Measurements from ENCODE around the gene RPP38. TPM values are rescaled to one million over a fixed set of nuclear protein-coding genes. Genes with fewer than 3 reads are reported as not detected.

The RPP38 gene
- total and polyA plus RNA-seq, 10 of the 15 experiments (the other 5 are each of a cell fraction or from before 2014, with no cell fraction given) = 13.0 to 40.9 (median 27.2) TPM

DNA sequence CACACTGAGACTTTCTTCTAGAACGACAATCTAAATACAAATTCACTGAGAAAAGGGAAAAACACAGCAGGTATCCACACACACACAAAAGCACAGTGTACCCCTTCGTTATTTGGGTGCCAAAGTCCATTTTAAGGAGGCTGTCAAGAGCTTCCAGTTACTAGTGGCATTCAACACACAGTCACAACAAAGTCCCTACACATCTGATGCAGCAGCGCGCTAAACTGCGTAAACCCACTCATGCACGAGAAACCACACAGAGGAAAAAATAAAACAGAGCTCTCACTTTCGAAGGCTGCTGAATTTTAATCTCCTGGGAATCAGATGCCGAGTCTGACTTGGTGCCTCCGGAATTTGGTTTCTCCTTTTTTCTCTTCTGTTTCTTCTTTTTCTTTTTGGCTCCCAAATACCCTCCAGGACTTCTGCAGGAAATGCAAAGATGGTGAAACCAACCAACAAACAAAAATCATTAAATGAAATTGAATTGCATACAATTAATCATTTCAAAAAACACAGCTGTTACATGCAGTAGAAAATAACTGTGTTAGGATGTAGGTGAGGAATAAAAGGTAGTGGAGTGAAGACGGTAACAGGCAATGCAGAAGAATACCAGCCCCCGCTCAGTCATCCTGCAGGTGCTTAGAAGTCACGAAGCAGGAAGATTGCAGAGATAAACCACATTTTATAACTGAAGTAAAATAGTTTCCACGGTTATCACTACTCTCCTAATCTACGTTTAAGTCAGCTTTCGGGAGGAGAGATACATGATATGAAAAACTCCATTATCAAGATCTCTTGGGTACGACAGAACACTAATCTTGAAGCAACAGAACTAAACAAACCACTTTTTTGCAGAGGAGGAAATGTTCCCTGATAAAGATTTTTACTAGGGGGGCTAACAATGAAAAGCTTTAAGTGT is 44.2 kb downstream of the RPP38 start (continued):
- TF ChIP-seq USF2 (IDR thresholded peaks at IDR 0.05; ENCODE audit: borderline replicate concordance, low read depth, low read length) (no peak), ASH2L (IDR thresholded peaks at IDR 0.05; ENCODE audit: borderline replicate concordance, low read depth) (no peak; the same call in 1 of the 2 replicates), EED (IDR thresholded peaks at IDR 0.05; ENCODE audit: low read depth) (peak; percentile 81), GATAD2B (conservative IDR thresholded peaks at IDR 0.05; ENCODE audit: low read depth) (peak; percentile 46; the same call in 1 of the 2 replicates), ESRRA (IDR thresholded peaks at IDR 0.05; ENCODE audit: low read length) (no peak), ZNF24 (IDR thresholded peaks at IDR 0.05) (peak; percentile 74), RUNX3 (IDR thresholded peaks at IDR 0.05; ENCODE audit: low read length) (peak; percentile 89), TCF12 (IDR thresholded peaks at IDR 0.05; ENCODE audit: low read depth, low read length) (peak; percentile 54; the same call in 1 of the 2 replicates), HDGF (IDR thresholded peaks at IDR 0.05) (no peak), RELB (IDR thresholded peaks at IDR 0.05; ENCODE audit: low read depth) (peak; percentile 97), SMAD1 (IDR thresholded peaks at IDR 0.05; ENCODE audit: low read depth, partially characterized antibody) (peak; percentile 51), STAT3 (IDR thresholded peaks at IDR 0.05; ENCODE audit: low read depth, low read length) (no peak), FOXM1 (IDR thresholded peaks at IDR 0.05; ENCODE audit: low read depth, low read length) (peak; percentile 60; the same call in 1 of the 2 replicates), MLLT1 (IDR thresholded peaks at IDR 0.05) (0 out of 2 replicates have a peak, but pooled peaks have one; percentile 53), MEF2A (IDR thresholded peaks at IDR 0.05; ENCODE audit: insufficient read depth, low read depth, low read length) (0 out of 2 replicates have a peak, but pooled peaks have one; percentile 28), PAX5 (IDR thresholded peaks at IDR 0.05; ENCODE audit: borderline replicate concordance, low read depth, low read length) (peak; percentile 96), BCL11A (IDR thresholded peaks at IDR 0.05; ENCODE audit: low read depth, low read length) (peak; percentile 61), SP1 (IDR thresholded peaks at IDR 0.05; ENCODE audit: low read depth, low read length) (peak; percentile 34), ELK1 (IDR thresholded peaks at IDR 0.05; ENCODE audit: low read depth, low read length) (no peak), CBX5 (IDR thresholded peaks at IDR 0.05; ENCODE audit: low read depth) (no peak)
- TF ChIP-seq, protein P1, sequence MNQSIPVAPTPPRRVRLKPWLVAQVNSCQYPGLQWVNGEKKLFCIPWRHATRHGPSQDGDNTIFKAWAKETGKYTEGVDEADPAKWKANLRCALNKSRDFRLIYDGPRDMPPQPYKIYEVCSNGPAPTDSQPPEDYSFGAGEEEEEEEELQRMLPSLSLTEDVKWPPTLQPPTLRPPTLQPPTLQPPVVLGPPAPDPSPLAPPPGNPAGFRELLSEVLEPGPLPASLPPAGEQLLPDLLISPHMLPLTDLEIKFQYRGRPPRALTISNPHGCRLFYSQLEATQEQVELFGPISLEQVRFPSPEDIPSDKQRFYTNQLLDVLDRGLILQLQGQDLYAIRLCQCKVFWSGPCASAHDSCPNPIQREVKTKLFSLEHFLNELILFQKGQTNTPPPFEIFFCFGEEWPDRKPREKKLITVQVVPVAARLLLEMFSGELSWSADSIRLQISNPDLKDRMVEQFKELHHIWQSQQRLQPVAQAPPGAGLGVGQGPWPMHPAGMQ (IDR thresholded peaks at IDR 0.05; ENCODE audit: borderline replicate concordance) = no peak
